Measurements from ENCODE around the gene MEIG1.
"Not testable (repeated sequence)": the region's sequence is repeated elsewhere in the genome, so short reads cannot be mapped to it uniquely, and the experiment has no call there.

Gene MEIG1

GRCh38 chr10:14959221-14960057, at the start of gene MEIG1:
Gene MEIG1 (plus strand): TSS chr10:14959388. CDS start chr10:14966469, 7,081 bp downstream.
- DNase-seq, result peak; percentile 88

- DNase-seq, result no peak
Observed at GRCh38 chr10:14910953-14911352, 48.2 kb upstream of the MEIG1 start.

- no peak for DNase-seq
Observed at GRCh38 chr10:14911801-14912200, 47.4 kb upstream of the MEIG1 start.

GRCh38 chr10:14916600-14916999, 42.6 kb upstream of the MEIG1 start:
- DNase-seq, result no peak

GRCh38 chr10:14917827-14918226, 41.4 kb upstream of the MEIG1 start:
- DNase-seq, result no peak

GRCh38 chr10:14918964-14919363, 40.2 kb upstream of the MEIG1 start:
- DNase-seq, result no peak

- no peak for DNase-seq
Observed at GRCh38 chr10:14924013-14924412, 35.2 kb upstream of the MEIG1 start.

- DNase-seq, result no peak
Observed at GRCh38 chr10:14925268-14925667, 33.9 kb upstream of the MEIG1 start.

- no peak for DNase-seq
Observed at GRCh38 chr10:14926061-14926470, 33.1 kb upstream of the MEIG1 start.

GRCh38 chr10:14926722-14927416, 32.3 kb upstream of the MEIG1 start:
- DNase-seq, result peak; percentile 29

- DNase-seq, result no peak
Observed at GRCh38 chr10:14930610-14931009, 28.6 kb upstream of the MEIG1 start.

GRCh38 chr10:14936584-14936983, 22.6 kb upstream of the MEIG1 start:
- no peak for DNase-seq

GRCh38 chr10:14938971-14939370, 20.2 kb upstream of the MEIG1 start:
- DNase-seq, result peak; percentile 32

GRCh38 chr10:14942147-14942949, 16.8 kb upstream of the MEIG1 start:
- not testable (repeated sequence) for DNase-seq

GRCh38 chr10:14942950-14943338, 16.2 kb upstream of the MEIG1 start:
- not testable (repeated sequence) for DNase-seq

- DNase-seq, result peak; percentile 51
Observed at GRCh38 chr10:14945108-14945507, 14.1 kb upstream of the MEIG1 start.

GRCh38 chr10:14947268-14947667, 11.9 kb upstream of the MEIG1 start:
- DNase-seq, result no peak

- no peak for DNase-seq
Observed at GRCh38 chr10:14949291-14949690, 9.9 kb upstream of the MEIG1 start.

GRCh38 chr10:14952851-14953423, 6.3 kb upstream of the MEIG1 start:
- DNase-seq, result no peak

GRCh38 chr10:14953424-14954000, 5.7 kb upstream of the MEIG1 start:
- peak; percentile 66 for DNase-seq

- DNase-seq, result peak; percentile 90
Observed at GRCh38 chr10:14954001-14954770, 5.0 kb upstream of the MEIG1 start, which contains the start of gene DCLRE1C. Gene DCLRE1C (minus strand): TSS chr10:14954096. CDS start chr10:14954010, 86 bp downstream.

GRCh38 chr10:14954934-14955333, 4.3 kb upstream of the MEIG1 start:
- DNase-seq, result no peak
